Ishikawa (cell line): ENCODE data around the gene A1BG.
A peak's percentile ranks its signal among the peaks of the same experiment; 100 is the strongest.

Experiments
- CEBPB ChIP-seq: IDR thresholded peaks from 2 replicates; pipeline ENCODE4 v1.6.1; 2012
- CREB1 ChIP-seq: IDR thresholded peaks from 2 replicates; pipeline ENCODE4 v1.6.1; 2012; ENCODE audit warnings: low read depth
- EGR1 ChIP-seq: IDR thresholded peaks from 2 replicates; pipeline ENCODE4 v1.6.1; 2012
- EP300 ChIP-seq: IDR thresholded peaks from 2 replicates; pipeline ENCODE4 v1.6.1; 2012; ENCODE audit warnings: borderline replicate concordance
- FOXM1 ChIP-seq: IDR thresholded peaks from 2 replicates; pipeline ENCODE4 v1.6.1; 2012; ENCODE audit warnings: low read depth, borderline replicate concordance
- NFIC ChIP-seq: IDR thresholded peaks from 2 replicates; pipeline ENCODE4 v1.6.1; 2012
- RAD21 ChIP-seq: IDR thresholded peaks from 2 replicates; pipeline ENCODE4 v1.6.1; 2012; ENCODE audit warnings: low read depth
- TAF1 ChIP-seq: IDR thresholded peaks from 2 replicates; pipeline ENCODE4 v1.6.1; 2012; ENCODE audit warnings: low read depth, mild to moderate bottlenecking
- TCF12 ChIP-seq: IDR thresholded peaks from 2 replicates; pipeline ENCODE4 v1.6.1; 2012; ENCODE audit warnings: low read depth
- TEAD4 ChIP-seq: IDR thresholded peaks from 2 replicates; pipeline ENCODE4 v1.6.1; 2012
- YY1 ChIP-seq: IDR thresholded peaks from 2 replicates; pipeline ENCODE4 v1.6.1; 2012; ENCODE audit warnings: low read depth
- ZBTB7A ChIP-seq: IDR thresholded peaks from 2 replicates; pipeline ENCODE4 v1.6.1; 2012; ENCODE audit warnings: low read depth
- TF ChIP-seq, protein P1 (sequence below): IDR thresholded peaks from 2 replicates; pipeline ENCODE4 v1.6.1; 2012
- TF ChIP-seq, protein P2 (sequence below): IDR thresholded peaks from 2 replicates; pipeline ENCODE4 v1.6.1; 2012
- TF ChIP-seq, protein P3 (sequence below): IDR thresholded peaks from 2 replicates; pipeline ENCODE4 v1.6.1; 2012; ENCODE audit warnings: low read depth, mild to moderate bottlenecking

The A1BG gene

DNA sequence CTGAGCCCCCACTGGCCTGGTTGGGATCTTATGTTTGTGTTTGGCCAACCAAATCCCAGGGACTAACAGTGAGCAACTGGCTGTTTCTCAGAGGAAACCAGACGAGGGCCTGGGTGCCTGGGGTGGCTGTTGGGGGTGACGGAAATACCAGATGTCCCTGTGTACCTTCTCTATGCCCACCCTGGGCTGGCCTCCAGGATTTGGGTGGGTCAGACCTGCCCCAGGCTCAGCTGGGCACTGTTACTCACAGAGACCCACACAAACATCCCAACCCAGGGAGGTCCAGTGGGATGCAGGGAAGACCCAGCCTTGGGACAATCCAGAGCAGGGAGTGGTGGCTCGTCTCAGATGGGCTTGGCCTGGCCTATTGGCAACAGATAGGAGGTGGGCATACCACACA lies 17.7 kb downstream of the A1BG start:
- TF ChIP-seq, protein P1, sequence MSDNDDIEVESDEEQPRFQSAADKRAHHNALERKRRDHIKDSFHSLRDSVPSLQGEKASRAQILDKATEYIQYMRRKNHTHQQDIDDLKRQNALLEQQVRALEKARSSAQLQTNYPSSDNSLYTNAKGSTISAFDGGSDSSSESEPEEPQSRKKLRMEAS, result no peak
- TF ChIP-seq YY1 (no peak), TEAD4 (no peak), NFIC (no peak), CEBPB (no peak), EP300 (no peak), TCF12 (no peak), ZBTB7A (no peak), CREB1 (no peak), EGR1 (no peak)
- TF ChIP-seq, protein P2, sequence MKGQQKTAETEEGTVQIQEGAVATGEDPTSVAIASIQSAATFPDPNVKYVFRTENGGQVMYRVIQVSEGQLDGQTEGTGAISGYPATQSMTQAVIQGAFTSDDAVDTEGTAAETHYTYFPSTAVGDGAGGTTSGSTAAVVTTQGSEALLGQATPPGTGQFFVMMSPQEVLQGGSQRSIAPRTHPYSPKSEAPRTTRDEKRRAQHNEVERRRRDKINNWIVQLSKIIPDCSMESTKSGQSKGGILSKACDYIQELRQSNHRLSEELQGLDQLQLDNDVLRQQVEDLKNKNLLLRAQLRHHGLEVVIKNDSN, result no peak
- TF ChIP-seq, protein P3, sequence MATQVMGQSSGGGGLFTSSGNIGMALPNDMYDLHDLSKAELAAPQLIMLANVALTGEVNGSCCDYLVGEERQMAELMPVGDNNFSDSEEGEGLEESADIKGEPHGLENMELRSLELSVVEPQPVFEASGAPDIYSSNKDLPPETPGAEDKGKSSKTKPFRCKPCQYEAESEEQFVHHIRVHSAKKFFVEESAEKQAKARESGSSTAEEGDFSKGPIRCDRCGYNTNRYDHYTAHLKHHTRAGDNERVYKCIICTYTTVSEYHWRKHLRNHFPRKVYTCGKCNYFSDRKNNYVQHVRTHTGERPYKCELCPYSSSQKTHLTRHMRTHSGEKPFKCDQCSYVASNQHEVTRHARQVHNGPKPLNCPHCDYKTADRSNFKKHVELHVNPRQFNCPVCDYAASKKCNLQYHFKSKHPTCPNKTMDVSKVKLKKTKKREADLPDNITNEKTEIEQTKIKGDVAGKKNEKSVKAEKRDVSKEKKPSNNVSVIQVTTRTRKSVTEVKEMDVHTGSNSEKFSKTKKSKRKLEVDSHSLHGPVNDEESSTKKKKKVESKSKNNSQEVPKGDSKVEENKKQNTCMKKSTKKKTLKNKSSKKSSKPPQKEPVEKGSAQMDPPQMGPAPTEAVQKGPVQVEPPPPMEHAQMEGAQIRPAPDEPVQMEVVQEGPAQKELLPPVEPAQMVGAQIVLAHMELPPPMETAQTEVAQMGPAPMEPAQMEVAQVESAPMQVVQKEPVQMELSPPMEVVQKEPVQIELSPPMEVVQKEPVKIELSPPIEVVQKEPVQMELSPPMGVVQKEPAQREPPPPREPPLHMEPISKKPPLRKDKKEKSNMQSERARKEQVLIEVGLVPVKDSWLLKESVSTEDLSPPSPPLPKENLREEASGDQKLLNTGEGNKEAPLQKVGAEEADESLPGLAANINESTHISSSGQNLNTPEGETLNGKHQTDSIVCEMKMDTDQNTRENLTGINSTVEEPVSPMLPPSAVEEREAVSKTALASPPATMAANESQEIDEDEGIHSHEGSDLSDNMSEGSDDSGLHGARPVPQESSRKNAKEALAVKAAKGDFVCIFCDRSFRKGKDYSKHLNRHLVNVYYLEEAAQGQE, result no peak

DNA sequence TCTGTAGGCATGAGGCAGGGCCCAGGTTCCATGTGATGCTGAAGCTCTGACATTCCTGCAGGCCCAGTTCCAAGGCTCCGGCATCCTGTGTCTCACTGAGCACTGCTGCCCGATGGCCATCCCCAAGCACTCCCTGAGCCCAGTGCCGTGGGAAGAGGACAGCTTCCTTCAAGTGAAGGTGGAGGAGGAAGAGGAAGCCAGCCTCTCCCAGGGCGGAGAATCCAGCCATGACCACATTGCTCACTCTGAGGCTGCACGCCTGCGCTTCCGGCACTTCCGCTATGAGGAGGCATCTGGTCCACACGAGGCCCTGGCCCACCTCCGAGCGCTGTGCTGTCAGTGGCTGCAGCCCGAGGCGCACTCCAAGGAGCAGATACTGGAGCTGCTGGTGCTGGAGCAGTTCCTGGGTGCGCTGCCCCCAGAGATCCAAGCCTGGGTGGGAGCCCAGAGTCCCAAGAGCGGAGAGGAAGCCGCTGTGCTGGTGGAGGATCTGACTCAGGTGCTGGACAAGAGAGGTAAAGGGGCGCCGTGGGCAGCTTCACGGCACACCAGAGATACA lies 18.5 kb downstream of the A1BG start:
- TF ChIP-seq FOXM1, result no peak
- TF ChIP-seq, protein P3, result no peak
- no peak for TF ChIP-seq TEAD4
- TF ChIP-seq EGR1, result no peak
- TF ChIP-seq YY1, result no peak
- TF ChIP-seq ZBTB7A, result no peak
- TF ChIP-seq EP300, result no peak
- TF ChIP-seq TCF12, result no peak
- no peak for TF ChIP-seq CEBPB
- TF ChIP-seq TAF1, result no peak
- TF ChIP-seq, protein P2, result no peak
- TF ChIP-seq NFIC, result no peak
- TF ChIP-seq, protein P1, result no peak
- no peak for TF ChIP-seq CREB1
- TF ChIP-seq RAD21, result no peak

DNA sequence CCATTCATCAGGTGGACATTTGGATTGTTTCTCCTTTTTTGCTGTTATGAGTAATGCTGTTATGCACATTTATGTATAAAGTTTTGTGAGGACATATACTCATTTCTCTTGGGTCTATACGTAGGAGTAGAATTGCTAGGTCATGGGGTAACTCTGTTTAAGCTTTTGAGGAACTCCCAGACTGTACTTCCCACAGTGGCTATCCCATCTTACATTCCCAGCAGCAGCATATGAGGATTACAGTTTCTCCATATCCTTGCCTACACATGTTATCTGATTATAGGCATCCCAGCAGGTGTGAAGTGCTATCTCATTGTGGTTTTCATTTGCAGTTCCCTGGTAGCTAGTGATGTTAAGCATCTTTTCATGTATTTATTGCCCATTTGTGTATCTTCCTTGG lies 20.6 kb downstream of the A1BG start:
- TF ChIP-seq, protein P2, result no peak
- no peak for TF ChIP-seq TEAD4
- TF ChIP-seq, protein P3, result no peak
- TF ChIP-seq TCF12, result no peak
- no peak for TF ChIP-seq EGR1

DNA sequence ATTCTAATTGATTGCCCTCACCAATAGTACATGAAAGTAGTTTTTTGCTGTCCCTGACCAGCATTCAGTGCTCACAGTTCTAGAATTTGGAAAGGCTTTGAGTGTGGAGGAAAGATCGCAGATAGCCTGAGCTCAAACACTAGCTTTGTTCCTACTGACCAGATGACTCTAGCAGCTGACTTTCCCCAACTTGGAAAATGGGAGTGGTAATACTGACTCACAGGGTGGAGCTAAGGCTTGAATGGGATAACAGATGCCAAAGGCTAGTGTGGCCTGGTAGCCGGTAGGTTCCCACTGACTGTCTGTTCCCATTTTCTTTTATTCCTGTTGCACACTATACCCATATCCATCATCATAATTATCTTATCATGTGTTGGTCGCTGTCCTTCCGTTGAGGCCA lies 22.8 kb downstream of the A1BG start:
- TF ChIP-seq EGR1, result no peak
- TF ChIP-seq, protein P2, result no peak
- no peak for TF ChIP-seq TAF1

DNA sequence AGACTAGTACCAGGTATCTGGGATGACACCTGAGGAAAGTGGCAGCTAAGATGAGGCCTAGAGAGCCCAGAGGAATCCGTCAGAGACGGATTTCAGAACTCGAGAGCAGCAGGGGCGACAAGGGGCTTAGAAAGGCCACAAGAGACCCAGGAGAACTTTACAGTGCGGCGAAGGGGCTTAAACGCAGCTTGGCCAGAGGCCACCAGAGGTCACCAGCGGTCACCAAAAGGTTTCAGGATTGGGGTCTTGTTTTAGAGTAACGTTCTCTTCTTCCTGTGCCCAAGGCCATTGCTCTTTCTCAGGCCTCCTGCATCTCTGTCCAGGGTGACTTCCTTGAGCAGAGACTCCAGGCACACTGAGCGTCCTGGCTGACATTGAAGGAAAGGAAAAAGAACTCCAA lies 24.3 kb downstream of the A1BG start:
- TF ChIP-seq RAD21 (peak; percentile 34), FOXM1 (no peak)
